Keratinocyte (primary cell): ENCODE data around the gene SSBP4. TPM values are rescaled to one million over a fixed set of nuclear protein-coding genes. Genes with fewer than 3 reads are reported as not detected.

Experiments
- DNase-seq: peaks from one replicate; pipeline ENCODE4 v3.0.0-alpha.2; 2011; ENCODE audit warnings: low read depth, missing footprints, low spot score
- FAIRE-seq: peaks from 2 replicates; lab custom pipeline; 2011; peaks lifted over from hg19 to GRCh38; lab: Jason Lieb, UNC
- H2AFZ ChIP-seq: 2 replicates; pipeline ENCODE4 v1.6.0; 2012; ENCODE audit warnings: low read length, control low read depth, inconsistent platforms; ENCODE audit not compliant: control insufficient read depth
- H3K27ac ChIP-seq: 2 replicates; pipeline ENCODE4 v1.5.1; 2011; ENCODE audit warnings: low read length; ENCODE audit not compliant: control insufficient read depth, insufficient read depth
- H3K27me3 ChIP-seq: 3 replicates; pipeline ENCODE4 v1.6.0; 2011; ENCODE audit warnings: low read length; ENCODE audit not compliant: control insufficient read depth, insufficient read depth; ENCODE audit errors: extremely low read depth
- H3K36me3 ChIP-seq, 2 experiments: 2 replicates in 1 of 2; 3 replicates in 1 of 2; pipeline ENCODE4 v1.5.1; 2011; ENCODE audit warnings: low read length in 2 of 2, mild to moderate bottlenecking in 1 of 2; ENCODE audit not compliant: control insufficient read depth in 2 of 2, insufficient read depth in 2 of 2; ENCODE audit errors: extremely low read depth in 1 of 2
- H3K4me1 ChIP-seq: 3 replicates; pipeline ENCODE4 v1.5.1; 2011; ENCODE audit warnings: low read length; ENCODE audit not compliant: control insufficient read depth, insufficient read depth; ENCODE audit errors: extremely low read depth
- H3K4me2 ChIP-seq: 3 replicates; pipeline ENCODE4 v1.6.0; 2011; ENCODE audit warnings: low read depth, low read length; ENCODE audit not compliant: control insufficient read depth, insufficient read depth; ENCODE audit errors: extremely low read depth
- H3K4me3 ChIP-seq, 3 experiments: fragments of 200-600 bp in 1 of 3; sonication (generic) in 1 of 3; 2 replicates in 2 of 3; 3 replicates in 1 of 3; pipeline ENCODE4 v1.5.1; 2011 to 2016; ENCODE audit warnings: low read length in 3 of 3, mild to moderate bottlenecking in 3 of 3, control low read depth in 2 of 3, inconsistent platforms in 1 of 3, low read depth in 1 of 3, mixed read lengths in 1 of 3, mixed run types in 1 of 3, moderate library complexity in 1 of 3; ENCODE audit not compliant: control insufficient read depth in 2 of 3, insufficient read depth in 2 of 3; ENCODE audit errors: extremely low read depth in 1 of 3
- H3K79me2 ChIP-seq: 2 replicates; pipeline ENCODE4 v1.6.0; 2012; ENCODE audit warnings: low read length; ENCODE audit not compliant: control insufficient read depth, insufficient read depth
- H3K9ac ChIP-seq: 3 replicates; pipeline ENCODE4 v1.6.0; 2011; ENCODE audit warnings: low read length; ENCODE audit not compliant: control insufficient read depth, insufficient read depth; ENCODE audit errors: extremely low read depth
- H3K9me1 ChIP-seq: 3 replicates; pipeline ENCODE4 v1.6.0; 2011; ENCODE audit warnings: low read length; ENCODE audit not compliant: control insufficient read depth, insufficient read depth; ENCODE audit errors: extremely low read depth
- H3K9me3 ChIP-seq: 2 replicates; pipeline ENCODE4 v1.5.1; 2012; ENCODE audit warnings: low read depth, low read length; ENCODE audit not compliant: control insufficient read depth
- H4K20me1 ChIP-seq: 3 replicates; pipeline ENCODE4 v1.6.0; 2011; ENCODE audit warnings: low read length; ENCODE audit not compliant: control insufficient read depth, insufficient read depth; ENCODE audit errors: extremely low read depth
- CTCF ChIP-seq, 3 experiments: IDR thresholded peaks in 1 of 3; conservative IDR thresholded peaks in 1 of 3; optimal IDR thresholded peaks in 1 of 3; 2 replicates in 2 of 3; 3 replicates in 1 of 3; pipeline versions ENCODE3 to v1.5.1; 2011; ENCODE audit warnings: low read length in 3 of 3, mild to moderate bottlenecking in 3 of 3, moderate library complexity in 2 of 3, control low read depth in 1 of 3, inconsistent platforms in 1 of 3; ENCODE audit not compliant: insufficient read depth in 2 of 3; ENCODE audit errors: extremely low read depth in 1 of 3
- EZH2 ChIP-seq: IDR thresholded peaks from one replicate; pipeline ENCODE4 v1.6.1; 2012; ENCODE audit warnings: inconsistent platforms, mild to moderate bottlenecking, low read length, moderate library complexity
- dilution Hi-C: fragments of 300-500 bp; cut with MboI; formaldehyde crosslinking; loops from one replicate; pipeline ENCODE4 v1.7.0; 2020; ENCODE audit warnings: low sequenced_read_pairs; ENCODE audit not compliant: extremely low pct_ligation_motif_present
- polyA plus RNA-seq, 5 experiments: library from polyadenylated mRNA; depleted of rRNA in 3 of 5; stranded (reverse) in 3 of 5; stranded (forward) in 1 of 5; unstranded in 1 of 5; fragments of >200 nt; gene quantifications; 1 replicate in 1 of 5; 2 replicates in 3 of 5; 3 replicates in 1 of 5; pipeline versions ENCODE4 v1.2.1 to v1.2.3, GENCODE V29; 2011 to 2012; ENCODE audit warnings: missing spikeins in 2 of 5, low read depth in 1 of 5, low replicate concordance in 1 of 5

SSBP4 gene
- polyA plus RNA-seq, 1 donor (not counting 4 experiments of a cell fraction or from before 2014, with no cell fraction given), result 7.5 TPM

GRCh38 chr19:18439025-18439909 is 20.1 kb downstream of the SSBP4 start:
- TF ChIP-seq EZH2, result no peak
- TF ChIP-seq CTCF (optimal IDR thresholded peaks at IDR 0.05 in 1 of 3, IDR thresholded peaks at IDR 0.05 in 1 of 3, conservative IDR thresholded peaks at IDR 0.05 in 1 of 3; ENCODE audit: extremely low read depth in 1 of 3, insufficient read depth in 2 of 3, low read length in 3 of 3), result no peak
- dilution Hi-C loops, result no loop called here
- Histone ChIP-seq H3K9me1 (peaks cover 12% of the 10 kb centered on the region), H3K4me1 (peaks cover 30% of the 10 kb centered on the region), H3K27me3 (no peaks in the 10 kb centered on the region), H3K4me3 (no peak overlapping the region), H3K9ac (no peak overlapping the region), H3K36me3 (peaks cover 6 to 20% of the 10 kb centered on the region in 2 experiments), H2AFZ (no peak overlapping the region), H3K4me2 (peak overlapping the region; percentile 25), H3K27ac (peak overlapping the region; percentile 37), H3K79me2 (peaks cover 2% of the 10 kb centered on the region), H4K20me1 (no peaks in the 10 kb centered on the region), H3K9me3 (no peaks in the 10 kb centered on the region)
- FAIRE-seq (no peak), DNase-seq (no peak)

- Histone ChIP-seq H3K4me3 (no peak overlapping the region), H3K27me3 (no peaks in the 10 kb centered on the region), H3K27ac (peak overlapping the region; percentile 8), H3K36me3 (peaks cover 12 to 22% of the 10 kb centered on the region in 2 experiments), H3K4me2 (no peak overlapping the region), H4K20me1 (no peaks in the 10 kb centered on the region), H3K9me1 (peaks cover 12% of the 10 kb centered on the region), H3K79me2 (peaks cover 2% of the 10 kb centered on the region), H2AFZ (no peak overlapping the region), H3K9ac (no peak overlapping the region), H3K9me3 (no peaks in the 10 kb centered on the region), H3K4me1 (peaks cover 30% of the 10 kb centered on the region)
- dilution Hi-C loops, result no loop called here
- DNase-seq (no peak), FAIRE-seq (no peak)
- TF ChIP-seq EZH2 (no peak), CTCF (optimal IDR thresholded peaks at IDR 0.05 in 1 of 3, IDR thresholded peaks at IDR 0.05 in 1 of 3, conservative IDR thresholded peaks at IDR 0.05 in 1 of 3; ENCODE audit: extremely low read depth in 1 of 3, insufficient read depth in 2 of 3, low read length in 3 of 3) (no peak)
These were observed 20.7 kb downstream of the SSBP4 start for GRCh38 chr19:18439910-18440237.
